HG03521 (cell line): ENCODE measurements around the gene LMBR1.
"Not testable (repeated sequence)": the region's sequence is repeated elsewhere in the genome, so short reads cannot be mapped to it uniquely, and the experiment has no call there.

Experiments used
- ATAC-seq: cut with Tn5 transposase; IDR thresholded peaks from one replicate; pipeline ENCODE4 v1.9.1; 2021; ENCODE audit warnings: mild to moderate bottlenecking, moderate library complexity; ENCODE audit not compliant: unreplicated experiment

Gene LMBR1

DNA sequence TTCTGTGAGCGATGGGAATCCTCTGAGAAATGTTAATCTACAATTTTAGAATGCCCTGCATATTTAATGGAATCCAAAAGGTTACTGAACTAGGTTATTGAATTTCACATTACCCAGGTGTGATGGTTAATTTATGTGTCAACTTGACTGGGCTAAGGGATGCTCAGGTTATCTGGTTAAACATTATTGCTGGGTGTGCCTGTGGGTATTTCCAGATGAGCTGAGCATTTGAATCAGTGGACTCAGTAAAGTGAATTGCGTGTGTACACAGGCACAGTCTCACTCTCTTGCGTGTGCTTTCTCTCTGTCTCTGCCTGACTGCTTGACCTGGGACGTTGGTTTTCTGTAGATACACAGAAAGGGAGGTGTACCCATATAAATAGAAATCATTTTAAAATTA, 230.7 kb downstream of the LMBR1 start:
- ATAC-seq: no peak

DNA sequence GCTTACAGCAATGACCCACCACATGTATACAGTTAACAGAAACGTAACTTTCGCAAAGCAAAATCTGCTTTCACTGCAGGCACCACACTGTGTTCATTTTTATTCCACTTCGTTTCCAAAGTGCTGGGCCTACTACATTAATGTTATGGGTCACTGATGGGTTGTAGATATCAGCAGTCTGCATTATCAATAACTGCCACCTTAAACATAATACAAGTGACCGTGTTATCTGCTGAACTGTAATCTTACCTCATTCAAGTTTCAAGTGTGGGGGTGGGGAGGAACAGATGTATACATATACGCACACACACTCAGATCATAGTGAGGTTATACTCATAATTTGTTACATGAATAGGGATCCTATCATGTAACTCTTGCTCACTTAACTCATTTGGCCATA, 231.3 kb downstream of the LMBR1 start:
- no peak for ATAC-seq

DNA sequence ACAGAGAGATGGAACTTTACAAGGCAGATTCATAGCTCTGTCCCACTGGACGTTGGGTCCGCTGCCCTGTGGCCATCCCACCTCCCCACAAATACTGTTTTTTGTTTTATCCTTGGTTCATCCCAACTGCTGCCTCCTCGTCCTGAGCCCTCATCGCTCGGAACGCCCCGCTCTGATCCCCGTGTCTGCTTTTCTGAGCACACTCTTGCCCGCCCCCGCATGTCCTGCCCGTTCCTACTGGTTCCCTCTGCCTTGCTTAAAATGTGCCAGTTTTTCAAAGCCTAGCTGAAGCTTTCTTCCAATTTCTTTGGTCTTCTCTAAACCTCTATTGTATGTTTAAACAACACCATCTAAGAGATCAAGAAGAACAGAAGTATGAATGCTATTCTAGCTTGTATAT, 233.0 kb downstream of the LMBR1 start:
- ATAC-seq: no peak

DNA sequence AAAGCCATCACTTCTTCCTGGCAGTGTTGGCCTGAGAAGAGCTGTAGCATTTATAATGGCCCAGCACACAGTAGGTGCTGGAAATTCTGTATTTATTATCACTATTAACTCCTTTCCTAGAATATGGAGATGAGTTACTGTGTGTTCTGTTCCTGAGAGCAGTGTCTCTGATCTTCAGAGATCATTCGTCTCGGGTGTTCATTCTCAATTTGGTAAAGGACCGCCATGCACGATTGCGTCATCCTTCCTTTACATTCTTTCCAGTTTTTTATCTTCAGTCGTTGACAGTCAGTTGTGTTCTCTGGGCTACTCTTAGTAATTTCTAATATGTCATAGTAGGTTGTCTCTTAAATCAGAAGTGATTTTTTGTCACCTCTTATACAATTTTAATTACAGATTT, 233.8 kb downstream of the LMBR1 start:
- ATAC-seq: no peak

DNA sequence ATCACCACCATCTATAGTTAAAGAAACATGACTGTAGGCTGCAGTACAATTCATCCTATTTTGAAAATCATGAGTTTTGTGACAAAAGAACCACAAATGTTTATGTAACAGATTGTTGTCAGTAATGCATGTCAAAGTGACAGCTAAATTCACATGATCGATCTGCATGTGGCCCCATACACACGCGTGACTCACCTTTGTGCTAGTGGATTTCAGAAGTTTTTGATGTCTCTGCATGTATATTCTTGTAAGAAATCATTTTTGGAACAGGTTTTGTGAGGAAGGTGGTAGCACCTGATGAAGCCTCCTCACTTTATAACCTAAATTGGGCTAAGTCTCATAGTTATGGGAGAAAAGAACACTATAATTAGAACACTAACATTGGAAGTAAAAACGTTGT, 235.3 kb downstream of the LMBR1 start:
- ATAC-seq: no peak

DNA sequence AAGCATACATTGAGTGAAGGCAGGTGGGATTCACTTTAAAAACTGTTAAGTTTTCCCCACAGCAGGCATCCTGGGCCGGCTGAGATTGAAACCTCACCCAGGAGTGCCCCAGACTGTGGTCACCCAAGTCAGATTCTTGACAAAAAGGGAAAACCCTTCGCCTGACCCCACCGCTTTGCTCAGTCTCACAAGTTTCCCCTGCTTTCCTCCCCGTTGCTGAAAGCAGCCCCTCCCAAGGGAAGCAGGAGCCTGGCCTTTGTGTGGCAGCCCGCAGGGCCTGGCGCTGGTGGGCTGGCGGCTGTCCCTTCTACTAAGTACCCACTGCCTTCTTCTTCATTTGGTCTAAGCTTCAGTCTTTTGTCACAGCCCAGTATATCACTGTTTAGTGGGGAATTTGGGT, 236.4 kb downstream of the LMBR1 start:
- ATAC-seq: no peak

DNA sequence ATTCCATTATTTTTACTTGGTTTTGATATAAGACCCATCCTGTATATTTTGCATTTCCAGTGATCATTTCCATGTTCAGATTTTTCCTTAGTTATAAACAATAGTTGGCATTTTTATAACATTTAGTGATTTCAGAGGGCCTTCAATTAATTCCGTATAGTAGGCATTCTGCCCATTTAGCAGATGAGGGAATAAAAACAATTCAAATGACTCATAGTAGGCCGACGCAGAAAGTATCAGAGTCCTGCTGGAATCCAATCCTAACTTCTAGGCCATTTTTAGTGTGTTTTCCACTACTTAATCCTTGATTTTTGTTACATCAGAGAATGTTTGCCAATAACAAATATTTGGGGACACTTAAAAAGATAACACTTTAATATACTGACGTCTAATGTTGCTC, 237.0 kb downstream of the LMBR1 start:
- no peak for ATAC-seq

DNA sequence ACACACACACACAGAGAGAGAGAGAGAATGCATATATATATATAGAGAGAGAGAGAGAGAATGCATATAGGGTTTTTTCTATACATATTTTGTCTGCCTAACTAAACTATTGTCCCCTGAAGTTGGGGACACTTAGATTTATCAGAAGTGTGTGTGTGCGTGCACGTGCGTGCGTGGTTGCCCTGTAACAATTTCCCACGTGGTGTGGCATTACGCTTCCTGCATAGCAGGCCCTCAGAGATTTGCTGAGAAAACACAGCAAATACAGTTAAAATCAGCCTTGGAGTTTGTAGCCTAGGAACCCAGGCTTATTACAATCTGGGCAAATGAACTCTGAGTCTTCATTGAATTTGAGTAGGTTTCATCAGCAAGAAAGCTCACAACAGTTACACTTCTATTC, 237.7 kb downstream of the LMBR1 start:
- no peak for ATAC-seq

DNA sequence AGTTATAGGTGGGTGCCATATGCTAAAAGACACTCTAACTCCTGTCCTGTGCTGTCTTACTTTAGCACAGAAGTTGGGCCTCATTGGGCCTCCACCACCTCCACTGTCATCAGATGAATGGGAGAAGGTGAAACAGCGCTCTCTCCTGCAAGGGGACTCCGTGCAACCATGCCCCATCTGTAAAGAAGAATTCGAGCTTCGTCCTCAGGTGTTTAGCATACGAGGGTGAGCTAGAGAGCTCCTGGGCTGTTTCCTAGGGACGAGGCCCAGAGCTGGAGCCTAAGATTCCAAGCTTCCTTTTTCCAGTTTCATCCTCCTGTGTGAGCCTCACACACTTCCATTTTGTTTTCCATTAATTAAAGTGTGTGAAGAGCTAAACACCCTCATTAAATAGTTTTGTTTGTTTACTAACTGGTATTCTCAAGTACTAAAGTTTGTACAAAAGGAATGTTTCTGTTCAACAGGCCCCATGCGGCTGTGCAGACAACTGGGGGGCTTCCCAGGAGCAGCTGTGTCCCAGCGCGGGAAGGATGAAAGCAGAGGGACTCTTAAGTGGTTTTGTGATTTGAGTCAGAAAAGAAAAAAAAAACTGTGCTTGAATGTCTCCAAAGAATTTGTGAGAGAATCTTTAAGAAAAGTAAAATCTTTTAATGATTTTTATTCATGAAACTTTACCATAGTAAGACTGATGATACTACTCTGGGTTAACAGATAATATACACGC, 238.3 kb downstream of the LMBR1 start:
- no peak for ATAC-seq

DNA sequence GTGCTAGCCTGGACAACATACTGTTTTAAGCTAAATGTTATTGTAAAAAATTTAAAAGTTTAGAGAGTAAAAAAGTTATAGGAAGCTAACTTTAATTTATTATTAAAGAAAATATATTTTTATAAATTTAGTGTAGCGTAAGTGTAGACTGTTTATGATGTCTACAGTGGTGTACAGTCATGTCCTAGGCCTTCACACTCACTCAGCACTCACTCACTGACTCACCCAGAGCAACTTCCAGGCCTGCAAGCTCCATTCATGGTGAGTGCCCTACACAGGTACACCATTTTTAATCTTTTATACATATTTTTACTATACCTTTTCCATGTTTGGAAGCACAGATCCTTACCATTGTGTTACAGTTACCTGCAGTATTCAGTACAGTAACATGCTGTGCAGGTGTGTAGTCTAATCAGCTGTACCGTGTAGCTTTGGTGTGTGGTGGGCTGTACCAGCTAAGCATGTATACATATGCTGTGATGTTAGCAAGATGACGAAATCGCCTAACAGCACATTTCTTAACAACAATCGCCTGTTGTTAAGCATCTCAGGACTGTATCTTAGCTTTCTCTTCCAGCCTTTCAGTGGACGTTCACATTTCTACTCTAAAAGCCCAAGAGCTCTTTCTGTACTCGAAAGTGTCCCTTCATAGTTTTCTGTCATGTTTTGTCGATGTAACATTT, 240.0 kb downstream of the LMBR1 start:
- ATAC-seq: no peak

DNA sequence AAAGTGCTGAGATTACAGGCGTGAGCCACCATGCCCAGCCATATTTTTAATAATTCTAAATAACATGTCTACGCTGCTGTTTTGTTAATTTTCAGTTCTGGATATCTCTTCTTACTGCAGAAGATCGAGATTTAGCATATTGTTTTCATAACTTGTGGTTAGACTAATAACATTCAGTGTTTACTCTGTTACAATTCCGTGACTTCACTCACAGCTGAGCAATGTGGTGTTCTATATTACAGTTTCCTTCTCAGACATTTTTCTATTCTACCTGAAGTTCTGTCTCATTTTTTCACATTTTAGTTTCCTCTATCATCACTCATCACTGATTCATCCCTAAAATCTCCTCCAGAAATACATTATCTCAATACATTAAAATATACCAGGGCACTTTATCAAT, 241.5 kb downstream of the LMBR1 start:
- ATAC-seq: no peak

DNA sequence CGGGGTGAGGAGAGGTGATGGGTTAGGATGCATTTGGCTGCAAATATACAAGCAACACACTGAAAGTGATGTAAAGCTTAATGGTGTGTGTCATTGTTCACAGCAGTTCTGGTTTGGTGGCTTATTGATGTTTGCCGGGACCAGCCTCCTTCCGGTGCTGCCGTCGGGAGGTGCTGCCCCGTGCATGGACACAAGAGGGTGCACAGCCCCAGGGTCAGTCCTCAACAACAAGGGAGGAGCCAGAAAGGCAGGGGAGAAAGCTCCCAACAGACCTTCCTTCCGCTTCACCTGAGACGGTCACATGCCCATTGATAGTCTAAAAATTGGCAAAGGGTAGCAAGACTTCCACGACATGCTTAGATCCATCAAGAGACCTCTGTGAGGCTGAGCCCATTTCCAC, 242.9 kb downstream of the LMBR1 start:
- ATAC-seq: no peak

DNA sequence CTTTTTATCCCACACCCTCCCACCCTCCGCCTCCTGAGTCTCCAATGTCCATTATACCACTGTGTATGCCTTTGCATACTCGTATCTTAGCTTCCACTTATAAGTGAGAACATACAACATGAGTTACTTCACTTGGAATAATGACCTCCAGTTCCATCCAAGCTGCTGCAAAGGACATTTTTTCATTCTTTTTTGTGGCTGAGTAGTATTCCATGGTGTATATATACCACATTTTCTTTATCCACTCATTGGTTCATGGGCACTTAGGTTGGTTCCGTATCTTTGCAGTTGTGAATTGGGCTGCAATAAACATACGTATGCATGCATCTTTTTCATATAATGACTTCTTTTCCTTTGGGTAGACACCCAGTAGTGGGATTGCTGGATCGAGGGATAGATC, 245.7 kb downstream of the LMBR1 start:
- not testable (repeated sequence) for ATAC-seq

DNA sequence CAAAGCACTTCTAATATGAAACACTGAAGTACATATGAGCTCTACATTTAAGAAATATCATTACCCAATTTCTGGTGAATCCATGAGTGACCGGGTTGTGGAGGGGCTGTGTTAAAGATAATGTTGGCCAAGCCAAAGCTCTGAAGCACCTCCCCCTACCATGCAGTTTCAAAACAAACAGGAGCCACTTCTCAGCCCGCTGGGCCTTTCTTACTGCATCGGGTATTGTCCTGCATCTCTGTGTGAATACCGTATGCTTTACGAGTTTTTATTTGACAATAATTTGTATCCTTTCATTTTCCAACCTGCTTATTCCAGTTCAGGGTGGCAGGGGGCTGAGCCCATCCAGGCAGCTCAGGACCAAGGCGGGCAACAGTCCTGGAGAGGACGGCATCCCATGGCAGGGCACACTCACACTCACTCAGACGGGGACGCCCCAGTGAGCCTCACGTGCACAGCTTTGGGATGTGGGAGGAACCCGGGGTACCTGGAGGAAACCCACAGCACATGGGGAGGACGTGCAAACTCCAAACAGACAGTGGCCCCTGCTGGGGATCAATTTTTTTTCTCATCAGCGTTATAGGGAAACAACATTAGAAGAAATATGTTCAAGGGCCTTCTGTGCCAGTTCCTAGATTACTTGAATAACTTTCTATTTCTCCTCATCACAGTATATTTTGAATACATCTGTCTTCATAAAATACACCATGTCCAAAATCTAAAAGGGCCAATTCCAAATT, 250.5 kb downstream of the LMBR1 start:
- no peak for ATAC-seq

DNA sequence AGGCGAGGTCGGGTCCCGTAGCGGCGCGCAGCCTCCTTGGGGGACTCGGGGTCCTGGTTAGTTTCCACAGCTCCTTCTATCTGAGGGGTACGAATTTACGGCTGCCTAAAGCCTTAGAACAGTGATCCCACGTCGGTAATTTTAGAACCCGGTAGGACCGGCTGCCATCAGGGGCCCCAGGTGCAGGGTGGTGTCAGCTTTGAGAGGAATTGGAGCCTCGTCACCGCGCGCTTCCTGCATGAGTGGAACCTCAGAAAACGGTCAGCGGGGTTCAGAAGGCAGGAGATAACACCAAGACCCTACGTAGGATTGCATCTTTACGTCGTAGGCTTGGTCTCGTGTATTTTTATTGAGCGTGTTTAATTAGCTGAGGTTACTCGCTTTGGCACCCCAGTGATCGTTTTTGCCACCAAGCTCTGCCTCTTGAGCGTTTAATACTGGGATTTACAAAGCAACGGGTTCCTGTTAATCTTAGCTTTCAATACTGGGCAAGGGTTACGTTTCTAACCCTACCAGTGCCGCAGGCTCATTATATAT, 252.0 kb downstream of the LMBR1 start:
- peak; percentile 40 for ATAC-seq

DNA sequence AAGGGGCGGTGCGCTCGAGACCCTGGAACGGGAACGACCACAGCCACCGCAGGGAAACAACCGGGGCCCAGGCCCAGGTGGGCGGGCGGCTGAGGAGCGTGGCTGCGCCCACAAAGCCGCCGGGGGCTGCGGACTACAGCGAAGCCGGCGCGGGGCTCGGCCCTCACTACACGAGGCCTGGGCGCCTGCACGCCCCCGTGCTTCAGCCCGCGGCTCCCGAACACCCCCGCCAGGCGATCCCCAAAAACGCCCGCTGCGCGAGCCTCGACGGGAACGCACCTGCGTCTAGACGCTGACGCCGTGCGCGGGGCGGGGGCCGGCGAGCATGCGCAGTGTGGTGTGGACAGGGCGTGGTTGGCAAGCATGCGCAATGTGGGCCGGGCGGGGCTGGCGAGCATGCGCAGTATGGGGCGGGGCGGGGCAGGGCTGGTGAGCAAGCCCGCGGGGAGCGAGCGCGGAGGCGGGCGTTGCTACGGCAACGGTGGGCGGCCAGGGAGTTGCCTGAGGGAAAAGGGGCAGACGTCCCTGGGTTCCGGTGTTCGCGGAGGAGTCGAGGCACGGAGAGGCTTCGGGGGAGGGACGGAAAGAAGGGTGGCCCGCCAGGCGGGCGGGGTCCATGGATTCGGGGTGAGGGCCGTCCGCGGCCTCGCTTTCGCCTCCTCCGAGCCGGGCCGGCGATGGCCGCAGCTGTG, 252.6 kb downstream of the LMBR1 start, which contains the start of gene RNF32:
Gene RNF32, plus strand, starts transcription at position 518 of the 692 bp plus-strand sequence. CDS start 3,104 bp downstream, outside the sequence.
- ATAC-seq: peak; percentile 83

DNA sequence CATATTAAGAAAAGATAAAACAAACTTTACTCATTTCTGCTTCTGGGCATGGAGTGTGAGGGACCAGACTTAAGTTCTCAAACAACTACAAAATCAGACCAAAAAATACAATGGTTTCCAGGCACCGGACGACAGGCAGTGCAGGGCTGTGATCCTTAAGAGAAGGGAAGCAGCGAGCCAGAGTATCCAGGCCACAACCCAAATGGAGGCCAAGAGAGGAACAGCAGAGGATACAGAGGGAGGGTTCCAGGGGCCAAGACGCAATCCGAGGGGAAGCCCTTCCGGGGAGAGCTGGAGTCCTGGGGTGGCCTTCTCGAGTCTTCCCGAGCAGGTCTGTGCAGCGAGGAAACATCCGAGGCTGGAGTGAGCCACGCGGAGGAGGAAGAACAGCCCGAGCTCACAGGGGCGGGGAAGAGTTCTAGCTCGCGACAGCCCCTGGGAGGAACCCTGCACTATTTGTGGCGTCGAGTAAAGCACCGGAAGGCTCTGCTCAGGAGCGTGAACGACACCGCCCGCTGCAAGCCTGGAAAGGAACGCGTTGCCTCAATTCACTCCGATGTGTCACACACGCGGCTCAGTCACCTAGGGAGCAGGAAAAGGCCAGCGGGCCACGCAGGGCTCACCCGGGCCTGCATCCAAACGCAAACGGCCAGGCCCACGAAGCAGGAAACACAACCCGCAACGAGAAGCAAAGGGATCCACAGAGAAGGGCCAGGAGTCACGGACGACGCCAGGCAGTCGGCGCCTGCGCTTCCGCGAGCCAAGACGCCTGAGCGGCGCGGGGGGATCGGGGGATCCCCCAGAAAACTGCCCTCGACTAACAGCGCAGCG, 253.3 kb downstream of the LMBR1 start:
- ATAC-seq: no peak

DNA sequence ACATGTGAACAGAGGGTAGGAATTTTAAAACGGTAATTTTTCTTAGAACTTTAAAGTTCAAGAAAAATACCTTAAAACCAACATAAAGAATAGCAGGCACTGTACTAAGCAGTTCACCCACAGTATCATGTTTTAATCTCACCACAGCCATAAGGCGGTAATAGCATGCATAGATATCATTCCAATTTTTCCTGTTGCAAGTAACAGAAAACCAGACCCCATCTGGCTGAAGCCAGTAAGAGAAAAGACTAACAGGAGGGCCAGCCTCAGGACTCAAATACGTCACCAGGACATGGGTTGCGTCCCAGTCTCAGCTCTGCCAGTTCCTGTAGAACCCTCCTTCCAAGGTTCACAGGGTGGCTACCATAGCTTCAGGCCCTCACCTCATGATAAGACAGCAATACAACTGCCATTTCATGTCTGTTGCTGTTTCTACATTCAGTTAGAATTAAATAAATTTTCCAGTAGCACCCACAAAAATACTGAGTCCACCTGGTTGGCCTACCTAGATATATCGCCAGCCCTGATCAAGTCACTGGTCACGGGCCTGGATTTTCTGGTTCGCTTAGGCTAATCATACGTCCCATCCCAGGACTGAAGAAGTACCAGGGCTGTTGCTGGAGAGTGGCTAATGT, 254.4 kb downstream of the LMBR1 start:
- no peak for ATAC-seq

DNA sequence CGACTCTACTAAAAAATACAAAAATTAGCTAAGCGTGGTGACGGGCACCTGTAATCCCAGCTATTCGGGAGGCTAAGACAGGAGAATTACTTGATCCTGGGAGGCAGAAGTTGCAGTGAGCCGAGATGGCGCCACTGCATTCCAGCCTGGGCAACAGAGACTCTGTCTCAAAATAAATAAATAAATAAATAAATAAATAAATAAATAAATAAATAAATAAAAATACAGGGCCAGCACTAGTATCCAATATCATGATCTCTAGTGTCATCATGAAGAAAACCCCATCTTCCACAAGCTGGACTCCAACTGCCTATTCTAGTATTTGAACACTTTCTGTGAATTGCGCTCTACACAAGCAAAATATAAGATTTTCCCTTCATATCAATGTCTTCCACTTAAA, 255.9 kb downstream of the LMBR1 start:
- not testable (repeated sequence) for ATAC-seq
